Vagina (tissue), 2 donors: ENCODE results near the gene OXT.

ENCODE experiments used
- POLR2A ChIP-seq, 2 donors: fragments of 450-650 bp; IDR thresholded peaks; one replicate each; pipeline ENCODE4 v1.6.1; 2017; ENCODE audit warnings: antibody characterized with exemption in 2 of 2, mild to moderate bottlenecking in 2 of 2, moderate library complexity in 2 of 2
- POLR2AphosphoS5 ChIP-seq, 2 donors: sonication (generic); formaldehyde crosslinking; IDR thresholded peaks; one replicate each; pipeline ENCODE4 v1.9.0; 2017; ENCODE audit warnings: antibody characterized with exemption in 2 of 2, mild to moderate bottlenecking in 2 of 2, low read depth in 1 of 2; ENCODE audit not compliant: insufficient read depth in 1 of 2
- TF ChIP-seq, protein P1 (sequence below), 3 experiments: fragments of 450-650 bp in 2 of 3; fragments of 200-600 bp in 1 of 3; sonication (generic) in 1 of 3; IDR thresholded peaks; one replicate each; pipeline ENCODE4 v1.5.1; 2017 to 2019; ENCODE audit warnings: antibody characterized with exemption in 3 of 3, mild to moderate bottlenecking in 2 of 3, moderate library complexity in 2 of 3

- no peak for TF ChIP-seq POLR2A (IDR thresholded peaks at IDR 0.05)
- TF ChIP-seq, protein P1, sequence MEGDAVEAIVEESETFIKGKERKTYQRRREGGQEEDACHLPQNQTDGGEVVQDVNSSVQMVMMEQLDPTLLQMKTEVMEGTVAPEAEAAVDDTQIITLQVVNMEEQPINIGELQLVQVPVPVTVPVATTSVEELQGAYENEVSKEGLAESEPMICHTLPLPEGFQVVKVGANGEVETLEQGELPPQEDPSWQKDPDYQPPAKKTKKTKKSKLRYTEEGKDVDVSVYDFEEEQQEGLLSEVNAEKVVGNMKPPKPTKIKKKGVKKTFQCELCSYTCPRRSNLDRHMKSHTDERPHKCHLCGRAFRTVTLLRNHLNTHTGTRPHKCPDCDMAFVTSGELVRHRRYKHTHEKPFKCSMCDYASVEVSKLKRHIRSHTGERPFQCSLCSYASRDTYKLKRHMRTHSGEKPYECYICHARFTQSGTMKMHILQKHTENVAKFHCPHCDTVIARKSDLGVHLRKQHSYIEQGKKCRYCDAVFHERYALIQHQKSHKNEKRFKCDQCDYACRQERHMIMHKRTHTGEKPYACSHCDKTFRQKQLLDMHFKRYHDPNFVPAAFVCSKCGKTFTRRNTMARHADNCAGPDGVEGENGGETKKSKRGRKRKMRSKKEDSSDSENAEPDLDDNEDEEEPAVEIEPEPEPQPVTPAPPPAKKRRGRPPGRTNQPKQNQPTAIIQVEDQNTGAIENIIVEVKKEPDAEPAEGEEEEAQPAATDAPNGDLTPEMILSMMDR (IDR thresholded peaks at IDR 0.05): no peak
- TF ChIP-seq POLR2AphosphoS5 (IDR thresholded peaks at IDR 0.05; ENCODE audit: insufficient read depth in 1 of 2, low read depth in 1 of 2): no peak
Observed at GRCh38 chr20:3031524-3032147, 39.8 kb upstream of the OXT start.
